ENCODE measurements around the gene GATA1.

GRCh38 chrX:48800574-48801279, 14.3 kb downstream of the GATA1 start:
- TF ChIP-seq, protein P1, sequence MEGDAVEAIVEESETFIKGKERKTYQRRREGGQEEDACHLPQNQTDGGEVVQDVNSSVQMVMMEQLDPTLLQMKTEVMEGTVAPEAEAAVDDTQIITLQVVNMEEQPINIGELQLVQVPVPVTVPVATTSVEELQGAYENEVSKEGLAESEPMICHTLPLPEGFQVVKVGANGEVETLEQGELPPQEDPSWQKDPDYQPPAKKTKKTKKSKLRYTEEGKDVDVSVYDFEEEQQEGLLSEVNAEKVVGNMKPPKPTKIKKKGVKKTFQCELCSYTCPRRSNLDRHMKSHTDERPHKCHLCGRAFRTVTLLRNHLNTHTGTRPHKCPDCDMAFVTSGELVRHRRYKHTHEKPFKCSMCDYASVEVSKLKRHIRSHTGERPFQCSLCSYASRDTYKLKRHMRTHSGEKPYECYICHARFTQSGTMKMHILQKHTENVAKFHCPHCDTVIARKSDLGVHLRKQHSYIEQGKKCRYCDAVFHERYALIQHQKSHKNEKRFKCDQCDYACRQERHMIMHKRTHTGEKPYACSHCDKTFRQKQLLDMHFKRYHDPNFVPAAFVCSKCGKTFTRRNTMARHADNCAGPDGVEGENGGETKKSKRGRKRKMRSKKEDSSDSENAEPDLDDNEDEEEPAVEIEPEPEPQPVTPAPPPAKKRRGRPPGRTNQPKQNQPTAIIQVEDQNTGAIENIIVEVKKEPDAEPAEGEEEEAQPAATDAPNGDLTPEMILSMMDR (IDR thresholded peaks at IDR 0.05): no peak
- TF ChIP-seq POLR2A (IDR thresholded peaks at IDR 0.05) (no peak), EP300 (IDR thresholded peaks at IDR 0.05; ENCODE audit: low read depth) (no peak), POLR2AphosphoS5 (IDR thresholded peaks at IDR 0.05) (no peak)

All from transverse colon (tissue), 4 donors.